Measurements from ENCODE around the gene ZNF263.
A peak's percentile ranks its signal among the peaks of the same experiment; 100 is the strongest.

ZNF263 gene

DNA sequence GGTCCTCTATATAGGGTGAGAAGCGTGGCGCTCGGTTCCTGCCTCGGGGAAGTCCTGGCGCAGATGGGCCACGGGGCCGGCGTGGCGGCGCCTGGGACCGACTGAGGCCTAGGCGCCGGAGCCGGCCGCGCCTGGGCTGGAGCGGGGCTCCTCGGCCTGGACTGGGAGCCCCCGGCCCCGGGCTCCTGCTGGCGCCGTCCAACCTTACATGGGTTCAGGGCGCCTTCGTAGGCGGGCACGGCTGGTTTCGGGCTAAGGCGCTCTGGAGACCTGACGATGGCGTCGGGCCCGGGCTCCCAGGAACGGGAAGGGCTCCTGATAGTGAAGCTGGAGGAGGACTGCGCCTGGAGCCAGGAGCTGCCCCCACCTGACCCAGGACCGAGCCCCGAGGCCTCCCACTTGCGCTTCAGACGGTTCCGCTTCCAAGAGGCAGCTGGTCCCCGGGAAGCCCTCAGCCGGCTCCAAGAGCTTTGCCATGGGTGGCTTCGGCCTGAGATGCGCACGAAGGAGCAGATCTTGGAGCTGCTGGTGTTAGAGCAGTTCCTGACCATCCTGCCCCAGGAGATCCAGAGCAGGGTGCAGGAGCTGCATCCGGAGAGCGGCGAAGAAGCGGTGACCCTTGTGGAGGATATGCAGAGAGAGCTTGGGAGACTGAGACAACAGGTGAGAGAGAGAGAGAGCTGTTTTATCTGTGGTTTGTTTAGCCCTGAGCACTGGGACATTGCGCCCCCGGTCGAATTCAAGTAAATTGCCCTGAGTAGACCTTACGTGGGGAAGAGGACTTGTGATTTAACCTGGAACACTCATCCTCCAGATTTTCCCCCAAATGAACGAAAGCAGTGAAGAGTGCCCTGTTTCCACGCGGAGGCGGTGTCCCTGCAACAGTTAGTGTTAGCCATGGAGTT lies 504 bp downstream of the ZNF263 start:
- H3K4me3 Mint-ChIP-seq: peak overlapping the region; percentile 97
- no peaks in the 10 kb centered on the region for H3K9me3 Mint-ChIP-seq (ENCODE audit: low read depth)
- H3K36me3 Mint-ChIP-seq: peaks cover 33% of the 10 kb centered on the region
- H3K27me3 Mint-ChIP-seq: no peaks in the 10 kb centered on the region
- peaks cover 24% of the 10 kb centered on the region for H3K4me1 Mint-ChIP-seq (ENCODE audit: low read depth)
- peak overlapping the region; percentile 97 for H3K27ac Mint-ChIP-seq

DNA sequence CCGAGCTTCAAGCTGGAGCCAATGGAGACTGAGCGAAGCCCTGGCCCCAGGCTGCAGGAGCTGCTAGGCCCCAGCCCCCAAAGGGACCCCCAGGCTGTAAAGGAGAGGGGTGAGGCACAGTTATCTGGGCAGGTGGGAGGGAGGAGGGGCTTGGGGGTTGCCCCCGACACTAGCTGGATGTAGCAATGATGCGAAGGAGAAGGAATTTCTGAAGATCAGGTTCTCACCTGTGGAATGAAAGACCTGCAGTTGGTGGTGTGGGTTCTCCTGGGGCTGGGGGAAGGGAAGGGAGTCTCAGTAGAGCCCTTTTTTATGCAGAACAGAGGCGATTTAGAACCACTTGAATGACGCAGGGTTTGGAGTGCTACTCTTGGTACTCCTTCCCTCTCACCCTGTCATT lies 1.8 kb downstream of the ZNF263 start:
- Mint-ChIP-seq H3K27ac (no peak overlapping the region), H3K4me1 (ENCODE audit: low read depth) (peaks cover 24% of the 10 kb centered on the region), H3K9me3 (ENCODE audit: low read depth) (no peaks in the 10 kb centered on the region), H3K36me3 (peaks cover 39% of the 10 kb centered on the region), H3K4me3 (peak overlapping the region; percentile 97), H3K27me3 (no peaks in the 10 kb centered on the region)

DNA sequence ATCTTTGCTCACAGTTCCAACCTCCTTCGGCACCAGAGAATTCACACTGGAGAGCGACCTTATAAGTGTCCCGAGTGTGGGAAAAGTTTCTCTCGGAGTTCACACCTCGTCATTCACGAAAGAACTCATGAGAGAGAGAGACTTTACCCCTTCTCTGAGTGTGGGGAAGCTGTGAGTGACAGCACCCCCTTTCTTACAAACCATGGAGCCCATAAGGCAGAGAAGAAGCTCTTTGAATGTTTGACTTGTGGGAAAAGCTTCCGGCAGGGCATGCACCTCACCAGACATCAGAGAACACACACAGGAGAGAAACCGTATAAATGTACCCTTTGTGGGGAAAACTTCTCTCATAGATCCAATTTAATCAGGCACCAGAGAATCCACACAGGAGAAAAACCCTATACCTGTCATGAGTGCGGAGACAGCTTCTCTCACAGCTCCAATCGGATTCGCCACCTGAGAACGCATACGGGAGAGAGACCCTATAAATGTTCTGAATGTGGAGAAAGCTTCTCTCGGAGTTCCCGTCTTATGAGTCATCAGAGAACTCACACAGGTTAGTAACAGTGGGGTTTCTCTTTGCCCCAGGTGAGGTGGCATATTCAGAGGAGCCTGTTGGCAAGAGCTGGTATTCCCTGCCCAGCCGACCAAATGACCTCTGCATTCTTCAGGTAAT lies 6.8 kb downstream of the ZNF263 start:
- H3K27me3 Mint-ChIP-seq: no peaks in the 10 kb centered on the region
- no peak overlapping the region for H3K4me3 Mint-ChIP-seq
- H3K4me1 Mint-ChIP-seq (ENCODE audit: low read depth): peaks cover 6% of the 10 kb centered on the region
- no peak overlapping the region for H3K27ac Mint-ChIP-seq
- peaks cover 64% of the 10 kb centered on the region for H3K36me3 Mint-ChIP-seq
- peaks cover 18% of the 10 kb centered on the region for H3K9me3 Mint-ChIP-seq (ENCODE audit: low read depth)

- Mint-ChIP-seq H3K9me3 (ENCODE audit: low read depth) (peaks cover 24% of the 10 kb centered on the region), H3K27ac (no peak overlapping the region), H3K4me3 (no peak overlapping the region), H3K4me1 (ENCODE audit: low read depth) (no peaks in the 10 kb centered on the region), H3K36me3 (peaks cover 57% of the 10 kb centered on the region), H3K27me3 (no peaks in the 10 kb centered on the region)
Measured at GRCh38 chr16:3292604-3293003, 9.3 kb downstream of the ZNF263 start.

DNA sequence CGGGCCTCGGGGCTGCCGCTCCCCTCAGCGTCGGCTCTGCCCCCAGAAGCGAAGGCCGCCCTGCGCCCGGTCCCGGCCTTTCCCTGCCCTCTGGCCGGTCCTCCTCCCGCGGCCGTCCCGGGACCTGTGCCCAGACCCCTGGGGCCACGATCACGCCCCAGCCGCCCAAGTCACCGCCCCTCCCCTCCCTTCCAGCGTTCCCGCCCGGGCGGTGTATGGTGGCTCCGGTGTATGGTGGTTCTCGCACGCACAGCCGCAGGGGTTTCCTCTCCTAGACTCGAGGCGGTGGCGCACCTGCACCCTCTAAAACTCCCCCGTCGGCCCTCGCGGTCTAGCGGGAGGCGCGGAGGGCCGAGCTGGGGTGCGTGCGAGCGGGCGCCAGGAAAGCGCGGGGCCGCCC lies 11.9 kb downstream of the ZNF263 start:
- Mint-ChIP-seq H3K27ac (no peak overlapping the region), H3K4me1 (ENCODE audit: low read depth) (no peaks in the 10 kb centered on the region), H3K9me3 (ENCODE audit: low read depth) (peaks cover 46% of the 10 kb centered on the region), H3K36me3 (peaks cover 64% of the 10 kb centered on the region), H3K4me3 (no peak overlapping the region), H3K27me3 (no peaks in the 10 kb centered on the region)

- Mint-ChIP-seq H3K4me3 (no peak overlapping the region), H3K36me3 (peaks cover 66% of the 10 kb centered on the region), H3K27ac (no peak overlapping the region), H3K9me3 (ENCODE audit: low read depth) (peaks cover 51% of the 10 kb centered on the region), H3K4me1 (ENCODE audit: low read depth) (no peaks in the 10 kb centered on the region), H3K27me3 (no peaks in the 10 kb centered on the region)
Measured at GRCh38 chr16:3295783-3296182, 12.5 kb downstream of the ZNF263 start.

DNA sequence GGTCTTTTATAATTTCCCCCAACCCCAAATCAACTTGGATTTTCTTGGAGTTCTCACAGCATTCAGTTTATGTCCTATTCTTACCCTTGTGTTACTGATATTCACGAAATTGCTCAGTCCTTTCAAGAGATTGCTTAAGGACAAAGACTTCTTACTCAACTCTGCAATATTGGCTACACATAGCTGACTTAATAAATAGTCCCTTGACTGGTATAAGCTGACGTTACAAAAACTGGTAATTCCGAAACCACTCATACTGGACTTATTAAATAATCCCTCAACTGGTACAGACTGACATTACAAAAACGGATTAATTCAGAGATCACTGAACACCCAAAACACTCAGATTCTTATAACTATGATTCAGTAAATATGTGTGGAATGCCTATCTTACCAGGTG lies 21.1 kb downstream of the ZNF263 start:
- Mint-ChIP-seq H3K27ac (peak overlapping the region; percentile 61), H3K4me1 (ENCODE audit: low read depth) (peaks cover 13% of the 10 kb centered on the region), H3K4me3 (peak overlapping the region; percentile 86), H3K27me3 (no peaks in the 10 kb centered on the region), H3K36me3 (peaks cover 48% of the 10 kb centered on the region), H3K9me3 (ENCODE audit: low read depth) (peaks cover 25% of the 10 kb centered on the region)

DNA sequence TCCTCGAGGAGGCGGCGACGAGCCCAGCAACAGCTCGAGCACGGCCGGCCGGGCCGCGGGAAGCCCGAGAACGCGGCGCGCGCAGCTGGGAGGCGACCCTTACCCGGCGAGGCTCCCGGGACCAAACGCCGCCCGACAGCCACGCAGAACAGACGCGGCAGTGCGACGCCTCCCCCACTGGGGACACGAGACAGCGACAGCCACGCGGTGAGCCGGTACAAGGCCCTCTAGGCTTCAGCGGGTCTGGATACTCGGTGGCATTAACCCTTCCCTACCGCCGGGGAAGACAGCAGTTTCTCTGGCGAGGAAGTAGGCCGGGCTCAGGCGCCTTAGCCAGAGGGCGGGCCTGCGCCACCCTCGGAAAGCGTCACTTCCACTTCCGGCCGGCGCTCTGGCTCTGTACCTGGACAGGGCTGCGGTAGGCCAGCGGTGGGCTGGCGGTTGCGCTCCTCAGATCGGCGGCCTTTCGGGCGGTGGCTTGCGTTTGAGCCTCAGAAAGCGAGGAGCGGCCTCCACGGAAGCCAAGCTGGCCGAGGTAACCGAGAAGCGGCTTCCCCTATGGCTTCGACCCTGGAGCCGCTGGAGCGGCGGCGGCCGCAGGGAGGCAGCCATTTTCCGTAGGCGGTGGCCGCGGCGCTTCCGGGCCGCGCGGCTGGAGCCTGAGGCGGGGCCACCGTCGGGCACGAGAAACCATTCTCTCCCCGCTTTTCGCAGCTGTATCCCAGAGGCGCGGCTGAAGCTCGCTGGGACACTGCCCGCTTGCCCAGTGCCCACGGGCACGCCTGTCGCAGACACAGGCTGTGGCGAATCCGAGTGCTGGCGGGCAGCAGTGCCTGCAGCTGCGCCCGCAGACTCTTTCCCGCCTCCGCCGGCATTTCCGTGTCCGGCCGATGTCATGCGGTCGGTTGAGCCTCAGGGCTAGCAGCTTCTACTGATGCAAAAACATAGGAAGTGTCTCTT lies 22.1 kb downstream of the ZNF263 start, which contains the start of the genes TIGD7 and ZNF75A:
TIGD7 (minus strand) TSS at position 322 of the 960 bp plus-strand sequence. CDS start 4,816 bp downstream, outside the sequence.
ZNF75A (plus strand) TSS at position 389 of the 960 bp plus-strand sequence. CDS start 2,932 bp downstream, outside the sequence.
- H3K9me3 Mint-ChIP-seq (ENCODE audit: low read depth): peaks cover 15% of the 10 kb centered on the region
- H3K36me3 Mint-ChIP-seq: peaks cover 39% of the 10 kb centered on the region

GRCh38 chr16:3306078-3306477 lies 22.8 kb downstream of the ZNF263 start:
- Mint-ChIP-seq H3K4me1 (ENCODE audit: low read depth) (peaks cover 13% of the 10 kb centered on the region), H3K27me3 (no peaks in the 10 kb centered on the region), H3K4me3 (peak overlapping the region; percentile 83), H3K36me3 (peaks cover 35% of the 10 kb centered on the region), H3K27ac (peak overlapping the region; percentile 54), H3K9me3 (ENCODE audit: low read depth) (peaks cover 10% of the 10 kb centered on the region)

More for the DNA sequence above, 22.1 kb downstream of the ZNF263 start, which contains the start of the genes TIGD7 and ZNF75A:
- Mint-ChIP-seq H3K4me3 (peak within 1 kb of the TSS; percentile 86), H3K4me1 (ENCODE audit: low read depth) (peaks cover 13% of the 10 kb centered on the region), H3K27me3 (no peaks in the 10 kb centered on the region), H3K27ac (peak within 1 kb of the TSS; percentile 61)

DNA sequence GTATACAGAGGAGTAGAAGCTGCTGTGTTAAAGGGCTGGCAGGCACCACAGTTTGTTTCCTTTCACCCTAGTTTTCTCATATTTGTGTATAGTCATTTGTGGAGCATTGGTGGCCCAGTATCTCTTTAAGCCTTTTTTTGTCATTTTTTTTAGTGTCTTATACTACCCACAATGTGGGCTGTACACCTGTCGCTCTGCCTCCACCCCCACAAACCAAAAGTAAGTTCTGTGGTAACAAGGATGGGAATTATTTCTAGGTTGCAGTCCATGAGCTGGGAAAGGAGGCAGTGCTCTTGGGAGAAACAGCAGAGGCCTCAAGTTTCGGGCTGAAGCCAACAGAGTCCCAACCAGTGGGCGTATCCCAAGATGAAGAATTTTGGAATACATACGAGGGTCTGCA lies 28.2 kb downstream of the ZNF263 start:
- Mint-ChIP-seq H3K4me1 (ENCODE audit: low read depth) (peaks cover 5% of the 10 kb centered on the region), H3K27me3 (no peaks in the 10 kb centered on the region), H3K4me3 (no peak overlapping the region), H3K27ac (no peak overlapping the region), H3K36me3 (peaks cover 61% of the 10 kb centered on the region), H3K9me3 (ENCODE audit: low read depth) (peaks cover 24% of the 10 kb centered on the region)

DNA sequence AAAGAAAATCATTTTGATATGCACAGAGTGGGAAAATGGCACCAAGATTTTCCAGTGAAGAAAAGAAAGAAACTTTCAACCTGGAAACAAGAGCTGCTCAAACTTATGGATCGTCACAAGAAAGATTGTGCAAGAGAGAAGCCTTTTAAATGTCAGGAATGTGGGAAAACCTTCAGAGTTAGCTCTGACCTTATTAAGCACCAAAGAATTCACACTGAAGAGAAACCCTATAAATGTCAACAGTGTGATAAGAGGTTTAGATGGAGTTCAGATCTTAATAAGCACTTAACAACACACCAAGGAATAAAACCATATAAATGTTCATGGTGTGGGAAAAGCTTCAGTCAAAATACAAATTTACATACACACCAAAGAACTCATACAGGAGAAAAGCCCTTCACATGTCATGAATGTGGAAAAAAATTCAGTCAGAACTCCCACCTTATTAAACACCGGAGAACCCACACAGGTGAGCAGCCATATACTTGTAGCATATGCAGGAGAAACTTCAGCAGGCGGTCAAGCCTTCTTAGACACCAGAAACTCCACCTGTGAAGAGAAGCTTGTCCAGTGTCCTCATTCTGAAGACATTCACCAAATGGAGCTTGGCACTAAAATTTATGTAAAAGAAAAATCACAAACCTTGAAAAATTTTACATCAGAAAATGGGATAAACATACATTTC lies 34.2 kb downstream of the ZNF263 start:
- Mint-ChIP-seq H3K4me1 (ENCODE audit: low read depth) (peaks cover 1% of the 10 kb centered on the region), H3K27ac (no peak overlapping the region), H3K27me3 (no peaks in the 10 kb centered on the region), H3K4me3 (no peak overlapping the region), H3K9me3 (ENCODE audit: low read depth) (peaks cover 50% of the 10 kb centered on the region), H3K36me3 (peaks cover 65% of the 10 kb centered on the region)

GRCh38 chr16:3321816-3322215 lies 38.5 kb downstream of the ZNF263 start:
- Mint-ChIP-seq H3K9me3 (ENCODE audit: low read depth) (peaks cover 30% of the 10 kb centered on the region), H3K27ac (no peak overlapping the region), H3K4me1 (ENCODE audit: low read depth) (no peaks in the 10 kb centered on the region), H3K27me3 (no peaks in the 10 kb centered on the region), H3K36me3 (peaks cover 34% of the 10 kb centered on the region), H3K4me3 (no peak overlapping the region)

GRCh38 chr16:3327514-3327913 lies 44.2 kb downstream of the ZNF263 start:
- no peak overlapping the region for H3K27ac Mint-ChIP-seq
- no peaks in the 10 kb centered on the region for H3K27me3 Mint-ChIP-seq
- peaks cover 15% of the 10 kb centered on the region for H3K9me3 Mint-ChIP-seq (ENCODE audit: low read depth)
- no peak overlapping the region for H3K4me3 Mint-ChIP-seq
- H3K36me3 Mint-ChIP-seq: peaks cover 11% of the 10 kb centered on the region
- H3K4me1 Mint-ChIP-seq (ENCODE audit: low read depth): no peaks in the 10 kb centered on the region

DNA sequence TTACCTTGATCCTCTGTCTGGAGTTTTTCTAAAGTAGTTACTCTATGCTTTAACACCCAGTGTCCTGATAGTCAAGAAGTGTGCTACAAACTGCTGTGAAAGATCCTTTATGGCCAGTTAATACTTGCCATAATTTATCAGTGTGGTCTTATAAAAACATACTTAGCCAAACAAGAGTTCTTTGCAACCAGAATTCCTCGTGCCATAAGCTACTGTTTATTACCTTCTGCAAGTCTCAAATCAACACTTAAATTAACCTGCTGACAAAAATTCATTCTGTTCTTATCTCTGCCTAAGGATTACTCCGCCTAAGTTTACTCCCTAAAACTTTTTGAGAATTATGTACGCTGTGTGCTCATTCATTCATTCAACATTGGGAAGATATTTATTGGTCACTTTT lies 44.8 kb downstream of the ZNF263 start:
- Mint-ChIP-seq H3K36me3 (peaks cover 14% of the 10 kb centered on the region), H3K9me3 (ENCODE audit: low read depth) (peaks cover 11% of the 10 kb centered on the region), H3K4me1 (ENCODE audit: low read depth) (no peaks in the 10 kb centered on the region), H3K27me3 (no peaks in the 10 kb centered on the region), H3K27ac (no peak overlapping the region), H3K4me3 (no peak overlapping the region)
